ENCODE data around the gene CX3CL1. TPM values are rescaled to one million over a fixed set of nuclear protein-coding genes. Genes with fewer than 3 reads are reported as not detected.

Gene CX3CL1
- total and polyA plus RNA-seq, 2 donors (not counting 3 experiments of a cell fraction or from before 2014, with no cell fraction given), result 2.0 to 2.3 TPM

DNA sequence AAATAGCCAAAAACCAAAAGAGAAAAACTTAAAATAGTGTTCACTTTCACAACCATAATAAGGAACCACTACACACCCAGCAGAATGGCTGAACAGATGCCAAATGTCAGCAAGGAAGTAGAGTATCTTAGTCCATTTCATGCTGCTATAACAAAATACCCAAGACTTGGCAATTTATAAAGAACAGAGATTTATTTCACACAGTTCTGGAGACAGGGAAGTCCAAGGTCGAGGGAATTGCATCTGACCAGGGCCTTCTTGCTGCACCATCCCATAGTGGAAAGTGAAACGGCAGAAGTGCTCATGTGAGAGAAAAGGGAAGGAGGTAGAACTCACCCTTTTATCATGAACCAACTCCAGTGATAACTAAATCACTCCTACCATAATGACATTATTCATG, 47.5 kb upstream of the CX3CL1 start:
- no TSS peak for BruUV-seq (replicated peaks)
- no peaks in the 10 kb centered on the region for H3K79me2 ChIP-seq (ENCODE audit: control insufficient read depth, insufficient read depth, low read length)
- dilution Hi-C loops (cut with MboI; ENCODE audit: extremely low pct_ligation_motif_present, low sequenced_read_pairs), result loop anchor here (25.0 kb wide), 1 partner anchor 88 kb away; the partner anchor contains the start of gene CCL17

More for the DNA sequence above, 47.5 kb upstream of the CX3CL1 start:
- H3K9me3 ChIP-seq (replicated peaks; ENCODE audit: control insufficient read depth, insufficient read depth, low read length), result no peaks in the 10 kb centered on the region
- H3K4me3 ChIP-seq (replicated peaks in 1 of 3; ENCODE audit: insufficient read depth in 1 of 3, low read depth in 1 of 3, low read length in 3 of 3), result no peak overlapping the region
- TF ChIP-seq MYC (IDR thresholded peaks at IDR 0.05; ENCODE audit: low read depth, low read length) (no peak), EZH2 (IDR thresholded peaks at IDR 0.05; ENCODE audit: borderline replicate concordance, low read depth, low read length, severe bottlenecking) (no peak), POLR2AphosphoS5 (IDR thresholded peaks at IDR 0.05; ENCODE audit: insufficient read depth, low read depth, low read length) (no peak), GATA2 (IDR thresholded peaks at IDR 0.05; ENCODE audit: insufficient read depth, insufficient read length, low read depth, low read length) (no peak), POLR2A (IDR thresholded peaks at IDR 0.05; ENCODE audit: low read depth, low read length) (no peak), FOS (IDR thresholded peaks at IDR 0.05; ENCODE audit: borderline replicate concordance, insufficient read depth, low read length) (no peak), JUN (IDR thresholded peaks at IDR 0.05; ENCODE audit: borderline replicate concordance, insufficient read depth, insufficient read length, low read depth) (no peak)
- TF ChIP-seq, protein P1, sequence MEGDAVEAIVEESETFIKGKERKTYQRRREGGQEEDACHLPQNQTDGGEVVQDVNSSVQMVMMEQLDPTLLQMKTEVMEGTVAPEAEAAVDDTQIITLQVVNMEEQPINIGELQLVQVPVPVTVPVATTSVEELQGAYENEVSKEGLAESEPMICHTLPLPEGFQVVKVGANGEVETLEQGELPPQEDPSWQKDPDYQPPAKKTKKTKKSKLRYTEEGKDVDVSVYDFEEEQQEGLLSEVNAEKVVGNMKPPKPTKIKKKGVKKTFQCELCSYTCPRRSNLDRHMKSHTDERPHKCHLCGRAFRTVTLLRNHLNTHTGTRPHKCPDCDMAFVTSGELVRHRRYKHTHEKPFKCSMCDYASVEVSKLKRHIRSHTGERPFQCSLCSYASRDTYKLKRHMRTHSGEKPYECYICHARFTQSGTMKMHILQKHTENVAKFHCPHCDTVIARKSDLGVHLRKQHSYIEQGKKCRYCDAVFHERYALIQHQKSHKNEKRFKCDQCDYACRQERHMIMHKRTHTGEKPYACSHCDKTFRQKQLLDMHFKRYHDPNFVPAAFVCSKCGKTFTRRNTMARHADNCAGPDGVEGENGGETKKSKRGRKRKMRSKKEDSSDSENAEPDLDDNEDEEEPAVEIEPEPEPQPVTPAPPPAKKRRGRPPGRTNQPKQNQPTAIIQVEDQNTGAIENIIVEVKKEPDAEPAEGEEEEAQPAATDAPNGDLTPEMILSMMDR (IDR thresholded peaks at IDR 0.05; ENCODE audit: extremely low read depth in 1 of 2, insufficient read depth in 1 of 2, low read depth in 1 of 2, low read length in 2 of 2), result no peak
- TF ChIP-seq, protein P2, sequence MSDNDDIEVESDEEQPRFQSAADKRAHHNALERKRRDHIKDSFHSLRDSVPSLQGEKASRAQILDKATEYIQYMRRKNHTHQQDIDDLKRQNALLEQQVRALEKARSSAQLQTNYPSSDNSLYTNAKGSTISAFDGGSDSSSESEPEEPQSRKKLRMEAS (IDR thresholded peaks at IDR 0.05; ENCODE audit: insufficient read depth, insufficient read length), result no peak
- H3K4me1 ChIP-seq (ENCODE audit: control insufficient read depth, extremely low read depth, insufficient read depth, low read length), result no peaks in the 10 kb centered on the region
- no peaks in the 10 kb centered on the region for H3K9me1 ChIP-seq (replicated peaks; ENCODE audit: control insufficient read depth, extremely low read depth, insufficient read depth, low read length)
- H3K27me3 ChIP-seq (ENCODE audit: control insufficient read depth in 2 of 2, insufficient read depth in 2 of 2, low read length in 2 of 2), result no peaks in the 10 kb centered on the region
- no peak overlapping the region for H3K27ac ChIP-seq (ENCODE audit: insufficient read depth, low read depth, low read length)
- DNase-seq (ENCODE audit: low read depth, low spot score) (no peak), FAIRE-seq (no peak)
- no peak overlapping the region for H3K9ac ChIP-seq (replicated peaks; ENCODE audit: extremely low read depth, insufficient read depth, low read length)
- H4K20me1 ChIP-seq (replicated peaks; ENCODE audit: control insufficient read depth, extremely low read depth, insufficient read depth, low read length), result no peaks in the 10 kb centered on the region
- intact Hi-C loops (cut with micrococcal nuclease), result no loop called here
- no peaks in the 10 kb centered on the region for H3K36me3 ChIP-seq (ENCODE audit: control insufficient read depth in 2 of 2, extremely low read depth in 1 of 2, insufficient read depth in 2 of 2, low read length in 2 of 2)
- no peak overlapping the region for H3K4me2 ChIP-seq (ENCODE audit: insufficient read depth, low read length)
- ChIA-PET CTCF (no interaction called here), POLR2A (no interaction called here)
- no peak overlapping the region for H2AFZ ChIP-seq (ENCODE audit: low read depth, low read length)

Data from endothelial cell of umbilical vein (primary cell).